Keratinocyte (primary cell): ENCODE data around the gene CD300C. TPM values are rescaled to one million over a fixed set of nuclear protein-coding genes. Genes with fewer than 3 reads are reported as not detected.
"Not testable (repeated sequence)": the region's sequence is repeated elsewhere in the genome, so short reads cannot be mapped to it uniquely, and the experiment has no call there.

Source experiments
- DNase-seq: peaks from one replicate; pipeline ENCODE4 v3.0.0-alpha.2; 2011; ENCODE audit warnings: low read depth, missing footprints, low spot score
- FAIRE-seq: peaks from 2 replicates; lab custom pipeline; 2011; peaks lifted over from hg19 to GRCh38; lab: Jason Lieb, UNC
- H2AFZ ChIP-seq: 2 replicates; pipeline ENCODE4 v1.6.0; 2012; ENCODE audit warnings: low read length, control low read depth, inconsistent platforms; ENCODE audit not compliant: control insufficient read depth
- H3K27ac ChIP-seq: 2 replicates; pipeline ENCODE4 v1.5.1; 2011; ENCODE audit warnings: low read length; ENCODE audit not compliant: control insufficient read depth, insufficient read depth
- H3K27me3 ChIP-seq: 3 replicates; pipeline ENCODE4 v1.6.0; 2011; ENCODE audit warnings: low read length; ENCODE audit not compliant: control insufficient read depth, insufficient read depth; ENCODE audit errors: extremely low read depth
- H3K36me3 ChIP-seq, 2 experiments: 2 replicates in 1 of 2; 3 replicates in 1 of 2; pipeline ENCODE4 v1.5.1; 2011; ENCODE audit warnings: low read length in 2 of 2, mild to moderate bottlenecking in 1 of 2; ENCODE audit not compliant: control insufficient read depth in 2 of 2, insufficient read depth in 2 of 2; ENCODE audit errors: extremely low read depth in 1 of 2
- H3K4me1 ChIP-seq: 3 replicates; pipeline ENCODE4 v1.5.1; 2011; ENCODE audit warnings: low read length; ENCODE audit not compliant: control insufficient read depth, insufficient read depth; ENCODE audit errors: extremely low read depth
- H3K4me2 ChIP-seq: 3 replicates; pipeline ENCODE4 v1.6.0; 2011; ENCODE audit warnings: low read depth, low read length; ENCODE audit not compliant: control insufficient read depth, insufficient read depth; ENCODE audit errors: extremely low read depth
- H3K4me3 ChIP-seq, 3 experiments: fragments of 200-600 bp in 1 of 3; sonication (generic) in 1 of 3; 2 replicates in 2 of 3; 3 replicates in 1 of 3; pipeline ENCODE4 v1.5.1; 2011 to 2016; ENCODE audit warnings: low read length in 3 of 3, mild to moderate bottlenecking in 3 of 3, control low read depth in 2 of 3, inconsistent platforms in 1 of 3, low read depth in 1 of 3, mixed read lengths in 1 of 3, mixed run types in 1 of 3, moderate library complexity in 1 of 3; ENCODE audit not compliant: control insufficient read depth in 2 of 3, insufficient read depth in 2 of 3; ENCODE audit errors: extremely low read depth in 1 of 3
- H3K79me2 ChIP-seq: 2 replicates; pipeline ENCODE4 v1.6.0; 2012; ENCODE audit warnings: low read length; ENCODE audit not compliant: control insufficient read depth, insufficient read depth
- H3K9ac ChIP-seq: 3 replicates; pipeline ENCODE4 v1.6.0; 2011; ENCODE audit warnings: low read length; ENCODE audit not compliant: control insufficient read depth, insufficient read depth; ENCODE audit errors: extremely low read depth
- H3K9me1 ChIP-seq: 3 replicates; pipeline ENCODE4 v1.6.0; 2011; ENCODE audit warnings: low read length; ENCODE audit not compliant: control insufficient read depth, insufficient read depth; ENCODE audit errors: extremely low read depth
- H3K9me3 ChIP-seq: 2 replicates; pipeline ENCODE4 v1.5.1; 2012; ENCODE audit warnings: low read depth, low read length; ENCODE audit not compliant: control insufficient read depth
- H4K20me1 ChIP-seq: 3 replicates; pipeline ENCODE4 v1.6.0; 2011; ENCODE audit warnings: low read length; ENCODE audit not compliant: control insufficient read depth, insufficient read depth; ENCODE audit errors: extremely low read depth
- CTCF ChIP-seq, 3 experiments: IDR thresholded peaks in 1 of 3; conservative IDR thresholded peaks in 1 of 3; optimal IDR thresholded peaks in 1 of 3; 2 replicates in 2 of 3; 3 replicates in 1 of 3; pipeline versions ENCODE3 to v1.5.1; 2011; ENCODE audit warnings: low read length in 3 of 3, mild to moderate bottlenecking in 3 of 3, moderate library complexity in 2 of 3, control low read depth in 1 of 3, inconsistent platforms in 1 of 3; ENCODE audit not compliant: insufficient read depth in 2 of 3; ENCODE audit errors: extremely low read depth in 1 of 3
- EZH2 ChIP-seq: IDR thresholded peaks from one replicate; pipeline ENCODE4 v1.6.1; 2012; ENCODE audit warnings: inconsistent platforms, mild to moderate bottlenecking, low read length, moderate library complexity
- dilution Hi-C: fragments of 300-500 bp; cut with MboI; formaldehyde crosslinking; loops from one replicate; pipeline ENCODE4 v1.7.0; 2020; ENCODE audit warnings: low sequenced_read_pairs; ENCODE audit not compliant: extremely low pct_ligation_motif_present
- polyA plus RNA-seq, 5 experiments: library from polyadenylated mRNA; depleted of rRNA in 3 of 5; stranded (reverse) in 3 of 5; stranded (forward) in 1 of 5; unstranded in 1 of 5; fragments of >200 nt; gene quantifications; 1 replicate in 1 of 5; 2 replicates in 3 of 5; 3 replicates in 1 of 5; pipeline versions ENCODE4 v1.2.1 to v1.2.3, GENCODE V29; 2011 to 2012; ENCODE audit warnings: missing spikeins in 2 of 5, low read depth in 1 of 5, low replicate concordance in 1 of 5

CD300C gene
- polyA plus RNA-seq, 1 donor (not counting 4 experiments of a cell fraction or from before 2014, with no cell fraction given), result not detected

GRCh38 chr17:74508156-74508555 is 37.8 kb downstream of the CD300C start:
- H3K9ac ChIP-seq, result no peak overlapping the region
- dilution Hi-C loops, result no loop called here
- H2AFZ ChIP-seq, result no peak overlapping the region
- no peaks in the 10 kb centered on the region for H3K9me3 ChIP-seq
- H3K36me3 ChIP-seq, result no peaks in the 10 kb centered on the region
- no peaks in the 10 kb centered on the region for H3K9me1 ChIP-seq
- H3K4me2 ChIP-seq, result no peak overlapping the region
- no peak for TF ChIP-seq EZH2
- TF ChIP-seq CTCF (optimal IDR thresholded peaks at IDR 0.05 in 1 of 3, IDR thresholded peaks at IDR 0.05 in 1 of 3, conservative IDR thresholded peaks at IDR 0.05 in 1 of 3; ENCODE audit: extremely low read depth in 1 of 3, insufficient read depth in 2 of 3, low read length in 3 of 3), result no peak
- H3K27me3 ChIP-seq, result no peaks in the 10 kb centered on the region
- H3K27ac ChIP-seq, result no peak overlapping the region
- FAIRE-seq (no peak), DNase-seq (no peak)
- no peaks in the 10 kb centered on the region for H3K79me2 ChIP-seq
- no peak overlapping the region for H3K4me3 ChIP-seq
- no peaks in the 10 kb centered on the region for H3K4me1 ChIP-seq
- no peaks in the 10 kb centered on the region for H4K20me1 ChIP-seq

- H3K79me2 ChIP-seq, H3K4me1 ChIP-seq, FAIRE-seq, DNase-seq, H2AFZ ChIP-seq, H3K36me3 ChIP-seq, H3K9ac ChIP-seq, H3K27ac ChIP-seq, H3K27me3 ChIP-seq, dilution Hi-C loops, H3K4me2 ChIP-seq, H3K9me3 ChIP-seq, H3K9me1 ChIP-seq, H4K20me1 ChIP-seq, H3K4me3 ChIP-seq: not testable (repeated sequence)
These were observed 42.0 kb downstream of the CD300C start for GRCh38 chr17:74503949-74504348.

GRCh38 chr17:74502861-74503260 is 43.1 kb downstream of the CD300C start:
- no peak overlapping the region for H3K9ac ChIP-seq
- H3K4me3 ChIP-seq, result no peak overlapping the region
- no peaks in the 10 kb centered on the region for H3K79me2 ChIP-seq
- no peak overlapping the region for H3K27ac ChIP-seq
- TF ChIP-seq EZH2, result no peak
- TF ChIP-seq CTCF (optimal IDR thresholded peaks at IDR 0.05 in 1 of 3, IDR thresholded peaks at IDR 0.05 in 1 of 3, conservative IDR thresholded peaks at IDR 0.05 in 1 of 3; ENCODE audit: extremely low read depth in 1 of 3, insufficient read depth in 2 of 3, low read length in 3 of 3), result no peak
- no peaks in the 10 kb centered on the region for H3K9me3 ChIP-seq
- no peak for DNase-seq
- dilution Hi-C loops, result no loop called here
- H3K36me3 ChIP-seq, result no peaks in the 10 kb centered on the region
- H3K27me3 ChIP-seq, result no peaks in the 10 kb centered on the region
- H4K20me1 ChIP-seq, result no peaks in the 10 kb centered on the region
- H3K4me2 ChIP-seq, result no peak overlapping the region
- no peaks in the 10 kb centered on the region for H3K9me1 ChIP-seq
- no peak overlapping the region for H2AFZ ChIP-seq
- no peak for FAIRE-seq
- H3K4me1 ChIP-seq, result no peaks in the 10 kb centered on the region
